IPS-20b (cell line): ENCODE data around the gene SPRR5.

Experiments used
- H3K27ac ChIP-seq: one replicate; pipeline ENCODE4 v1.5.1; 2013; ENCODE audit warnings: low read length
- H3K27me3 ChIP-seq: 2 replicates; pipeline ENCODE4 v1.6.1; 2013; ENCODE audit warnings: mild to moderate bottlenecking, low read length, inconsistent platforms; ENCODE audit not compliant: insufficient read depth
- H3K36me3 ChIP-seq: 2 replicates; pipeline ENCODE4 v1.6.1; 2013; ENCODE audit warnings: low read depth, mild to moderate bottlenecking, inconsistent platforms, low read length, moderate library complexity; ENCODE audit not compliant: insufficient read depth
- H3K4me1 ChIP-seq: 2 replicates; pipeline ENCODE4 v1.6.1; 2013; ENCODE audit warnings: mild to moderate bottlenecking, control low read depth, inconsistent platforms, low read length, moderate library complexity; ENCODE audit not compliant: insufficient read depth
- H3K4me3 ChIP-seq: 2 replicates; pipeline ENCODE4 v1.5.1; 2013; ENCODE audit warnings: mild to moderate bottlenecking, low read length, inconsistent platforms
- H3K9ac ChIP-seq: 2 replicates; pipeline ENCODE4 v1.6.1; 2013; ENCODE audit warnings: low read depth, mild to moderate bottlenecking, inconsistent platforms, low read length, moderate library complexity
- H3K9me3 ChIP-seq: 2 replicates; pipeline ENCODE4 v1.6.1; 2013; ENCODE audit warnings: mild to moderate bottlenecking, low read depth, low read length, inconsistent platforms; ENCODE audit not compliant: insufficient read depth

SPRR5 gene

GRCh38 chr1:152968248-152968647 lies 21.2 kb downstream of the SPRR5 start:
- Histone ChIP-seq H3K4me3 (no peak overlapping the region), H3K27me3 (no peaks in the 10 kb centered on the region), H3K4me1 (no peaks in the 10 kb centered on the region), H3K9me3 (no peaks in the 10 kb centered on the region), H3K36me3 (no peaks in the 10 kb centered on the region), H3K9ac (no peak overlapping the region), H3K27ac (no peak overlapping the region)

GRCh38 chr1:152969036-152969435 lies 22.0 kb downstream of the SPRR5 start:
- H3K4me3 ChIP-seq: no peak overlapping the region
- H3K36me3 ChIP-seq: no peaks in the 10 kb centered on the region
- H3K27me3 ChIP-seq: no peaks in the 10 kb centered on the region
- no peak overlapping the region for H3K9ac ChIP-seq
- H3K4me1 ChIP-seq: no peaks in the 10 kb centered on the region
- H3K27ac ChIP-seq: no peak overlapping the region
- H3K9me3 ChIP-seq: no peaks in the 10 kb centered on the region

GRCh38 chr1:152970495-152970894 lies 23.5 kb downstream of the SPRR5 start, which contains the start of gene SPRR4:
Gene SPRR4 (plus strand): TSS chr1:152970648. CDS start chr1:152971891, 1,243 bp downstream.
- H3K4me3 ChIP-seq: no peak within 1 kb of the TSS
- H3K4me1 ChIP-seq: no peaks in the 10 kb centered on the region
- H3K27ac ChIP-seq: no peak within 1 kb of the TSS
- H3K36me3 ChIP-seq: no peaks in the 10 kb centered on the region
- H3K27me3 ChIP-seq: no peaks in the 10 kb centered on the region
- no peak within 1 kb of the TSS for H3K9ac ChIP-seq
- H3K9me3 ChIP-seq: no peaks in the 10 kb centered on the region

GRCh38 chr1:152972196-152972886 lies 25.3 kb downstream of the SPRR5 start:
- no peaks in the 10 kb centered on the region for H3K27me3 ChIP-seq
- no peaks in the 10 kb centered on the region for H3K9me3 ChIP-seq
- H3K9ac ChIP-seq: no peak overlapping the region
- no peak overlapping the region for H3K4me3 ChIP-seq
- H3K4me1 ChIP-seq: no peaks in the 10 kb centered on the region
- H3K36me3 ChIP-seq: no peaks in the 10 kb centered on the region
- H3K27ac ChIP-seq: no peak overlapping the region

- H3K27ac ChIP-seq: no peak overlapping the region
- no peak overlapping the region for H3K4me3 ChIP-seq
- H3K27me3 ChIP-seq: peaks cover under 1% of the 10 kb centered on the region; the same call in 1 of the 2 replicates
- H3K9me3 ChIP-seq: no peaks in the 10 kb centered on the region
- H3K4me1 ChIP-seq: no peaks in the 10 kb centered on the region
- no peak overlapping the region for H3K9ac ChIP-seq
- no peaks in the 10 kb centered on the region for H3K36me3 ChIP-seq
These were observed 29.7 kb downstream of the SPRR5 start for GRCh38 chr1:152976688-152977087.

- no peak overlapping the region for H3K27ac ChIP-seq
- no peaks in the 10 kb centered on the region for H3K4me1 ChIP-seq
- H3K9me3 ChIP-seq: no peaks in the 10 kb centered on the region
- no peak overlapping the region for H3K4me3 ChIP-seq
- H3K9ac ChIP-seq: no peak overlapping the region
- peaks cover 4% of the 10 kb centered on the region; the same call in 1 of the 2 replicates for H3K27me3 ChIP-seq
- no peaks in the 10 kb centered on the region for H3K36me3 ChIP-seq
These were observed 30.6 kb downstream of the SPRR5 start for GRCh38 chr1:152977614-152978013.

- no peaks in the 10 kb centered on the region for H3K4me1 ChIP-seq
- no peak overlapping the region for H3K27ac ChIP-seq
- no peak overlapping the region for H3K9ac ChIP-seq
- H3K27me3 ChIP-seq: peaks cover 4% of the 10 kb centered on the region; the same call in 1 of the 2 replicates
- H3K9me3 ChIP-seq: no peaks in the 10 kb centered on the region
- no peak overlapping the region for H3K4me3 ChIP-seq
- H3K36me3 ChIP-seq: no peaks in the 10 kb centered on the region
These were observed 33.7 kb downstream of the SPRR5 start for GRCh38 chr1:152980676-152981075.

- no peaks in the 10 kb centered on the region for H3K9me3 ChIP-seq
- H3K4me3 ChIP-seq: no peak overlapping the region
- no peak overlapping the region for H3K27ac ChIP-seq
- H3K4me1 ChIP-seq: no peaks in the 10 kb centered on the region
- no peak overlapping the region for H3K9ac ChIP-seq
- H3K27me3 ChIP-seq: peaks cover 4% of the 10 kb centered on the region; the same call in 1 of the 2 replicates
- H3K36me3 ChIP-seq: no peaks in the 10 kb centered on the region
These were observed 34.3 kb downstream of the SPRR5 start for GRCh38 chr1:152981146-152981871.

- Histone ChIP-seq H3K36me3 (no peaks in the 10 kb centered on the region), H3K27me3 (peaks cover 4% of the 10 kb centered on the region; the same call in 1 of the 2 replicates), H3K9ac (no peak overlapping the region), H3K27ac (no peak overlapping the region), H3K4me1 (no peaks in the 10 kb centered on the region), H3K4me3 (no peak overlapping the region), H3K9me3 (no peaks in the 10 kb centered on the region)
These were observed 35.1 kb downstream of the SPRR5 start for GRCh38 chr1:152982076-152982475.

- Histone ChIP-seq H3K27ac (no peak overlapping the region), H3K4me1 (no peaks in the 10 kb centered on the region), H3K27me3 (peaks cover 4% of the 10 kb centered on the region; the same call in 1 of the 2 replicates), H3K9me3 (no peaks in the 10 kb centered on the region), H3K4me3 (no peak overlapping the region), H3K9ac (no peak overlapping the region), H3K36me3 (no peaks in the 10 kb centered on the region)
These were observed 36.2 kb downstream of the SPRR5 start for GRCh38 chr1:152983234-152983633.

- H3K9ac ChIP-seq: no peak within 1 kb of the TSS
- H3K4me3 ChIP-seq: no peak within 1 kb of the TSS
- no peak within 1 kb of the TSS for H3K27ac ChIP-seq
- H3K4me1 ChIP-seq: no peaks in the 10 kb centered on the region
- no peaks in the 10 kb centered on the region for H3K36me3 ChIP-seq
- H3K9me3 ChIP-seq: no peaks in the 10 kb centered on the region
- peaks cover 4% of the 10 kb centered on the region; the same call in 1 of the 2 replicates for H3K27me3 ChIP-seq
These were observed 36.7 kb downstream of the SPRR5 start, which contains the start of gene SPRR1A for GRCh38 chr1:152983743-152984142. Gene SPRR1A (plus strand): TSS chr1:152984081. CDS start chr1:152985231, 1,150 bp downstream.

GRCh38 chr1:152986578-152986977 lies 39.6 kb downstream of the SPRR5 start:
- Histone ChIP-seq H3K36me3 (no peaks in the 10 kb centered on the region), H3K9me3 (no peaks in the 10 kb centered on the region), H3K4me1 (no peaks in the 10 kb centered on the region), H3K27me3 (0 out of 2 replicates have a peak, but pooled peaks cover 4% of the 10 kb centered on the region), H3K4me3 (no peak overlapping the region), H3K9ac (no peak overlapping the region), H3K27ac (no peak overlapping the region)
